Prostate gland (tissue), 2 donors: Measurements from ENCODE around the gene INO80E. TPM values are rescaled to one million over a fixed set of nuclear protein-coding genes. Genes with fewer than 3 reads are reported as not detected.

Experiments used
- DNase-seq: peaks from one replicate; pipeline ENCODE4 v3.0.0-alpha.2; 2019; ENCODE audit warnings: low spot score
- H3K27ac ChIP-seq, 2 donors: fragments of 200-600 bp; sonication (generic); 2 replicates each; pipeline ENCODE4 v1.5.1; 2017 to 2019
- H3K27me3 ChIP-seq: fragments of 200-600 bp; sonication (generic); replicated peaks from 2 replicates; pipeline ENCODE4 v1.5.1; 2019; ENCODE audit not compliant: insufficient read depth
- H3K36me3 ChIP-seq, 2 donors: fragments of 200-600 bp; sonication (generic); 1 replicate in 1 of 2; 2 replicates in 1 of 2; pipeline versions ENCODE4 v1.5.1 to v1.8.1; 2017 to 2019
- H3K4me1 ChIP-seq: fragments of 200-600 bp; sonication (generic); replicated peaks from 2 replicates; pipeline ENCODE4 v1.5.1; 2019
- H3K4me3 ChIP-seq, 2 donors: fragments of 200-600 bp; sonication (generic); 2 replicates each; pipeline ENCODE4 v1.5.1; 2017 to 2019
- H3K9me3 ChIP-seq: fragments of 200-600 bp; sonication (generic); 2 replicates; pipeline ENCODE4 v1.5.1; 2017
- CTCF ChIP-seq, 4 experiments: fragments of 200-600 bp in 2 of 4; fragments of 450-650 bp in 2 of 4; sonication (generic) in 2 of 4; IDR thresholded peaks; 1 replicate in 3 of 4; 2 replicates in 1 of 4; pipeline ENCODE4 v1.5.1; 2016 to 2019; ENCODE audit warnings: antibody characterized with exemption in 4 of 4, mild to moderate bottlenecking in 2 of 4, moderate library complexity in 2 of 4
- POLR2A ChIP-seq: fragments of 450-650 bp; IDR thresholded peaks from one replicate; pipeline ENCODE4 v1.6.1; 2016; ENCODE audit warnings: antibody characterized with exemption, mild to moderate bottlenecking
- POLR2AphosphoS5 ChIP-seq: sonication (generic); formaldehyde crosslinking; IDR thresholded peaks from one replicate; pipeline ENCODE4 v1.6.1; 2017; ENCODE audit warnings: antibody characterized with exemption
- WGBS: methylation state at CpG from one replicate; pipeline ENCODE4 v1.1.5; 2018; 5-methylcytosine and 5-hydroxymethylcytosine counted together
- intact Hi-C: fragments of 100-400 bp; cut with DNase I; formaldehyde crosslinking; loops from one replicate; pipeline ENCODE4 v1.14.2; 2022
- total RNA-seq, 2 donors: library from RNA; depleted of rRNA; stranded (reverse); fragments of >200 nt; gene quantifications; one replicate each; pipeline ENCODE4 v1.1.0, GENCODE V29; 2016

The INO80E gene
- total RNA-seq, 2 donors from 2014 or later: 51.8 to 113 TPM

- DNase-seq: no peak
- no peak for TF ChIP-seq POLR2AphosphoS5
- TF ChIP-seq CTCF (IDR thresholded peaks at IDR 0.05): peak in 3 of 4 experiments; percentile 20 to 43 (median 28)
- TF ChIP-seq POLR2A: no peak
- Histone ChIP-seq H3K9me3 (no peaks in the 10 kb centered on the region), H3K4me1 (no peaks in the 10 kb centered on the region), H3K27me3 (no peaks in the 10 kb centered on the region), H3K4me3 (no peak overlapping the region), H3K36me3 (no peaks in the 10 kb centered on the region), H3K27ac (no peak overlapping the region)
- WGBS: 29% methylated on average over 5 of the region's 5 CpGs
- intact Hi-C loops: no loop called here
Measured at GRCh38 chr16:30041841-30042240, 45.8 kb downstream of the INO80E start.

GRCh38 chr16:30046178-30046577, 50.1 kb downstream of the INO80E start:
- Histone ChIP-seq H3K36me3 (no peaks in the 10 kb centered on the region), H3K27ac (no peak overlapping the region), H3K9me3 (no peaks in the 10 kb centered on the region), H3K27me3 (no peaks in the 10 kb centered on the region), H3K4me1 (no peaks in the 10 kb centered on the region), H3K4me3 (no peak overlapping the region)
- DNase-seq: no peak
- TF ChIP-seq POLR2AphosphoS5 (no peak), POLR2A (no peak), CTCF (IDR thresholded peaks at IDR 0.05) (no peak)
- intact Hi-C loops: no loop called here
- 42% methylated on average over 8 of the region's 8 CpGs for WGBS

- WGBS: 100% methylated on average over 1 of the region's 1 CpG
- no peaks in the 10 kb centered on the region for H3K4me1 ChIP-seq
- intact Hi-C loops: no loop called here
- TF ChIP-seq POLR2AphosphoS5 (no peak), POLR2A (no peak), CTCF (IDR thresholded peaks at IDR 0.05) (no peak)
- H3K27ac ChIP-seq: no peak overlapping the region
- H3K27me3 ChIP-seq: no peaks in the 10 kb centered on the region
- no peaks in the 10 kb centered on the region for H3K9me3 ChIP-seq
- H3K36me3 ChIP-seq: no peaks in the 10 kb centered on the region
- no peak overlapping the region for H3K4me3 ChIP-seq
- DNase-seq: no peak
Measured at GRCh38 chr16:30046588-30046987, 50.5 kb downstream of the INO80E start.

GRCh38 chr16:30049871-30050270, 53.8 kb downstream of the INO80E start:
- WGBS: 82% methylated on average over 7 of the region's 8 CpGs
- intact Hi-C loops: no loop called here
- no peak overlapping the region for H3K27ac ChIP-seq
- no peaks in the 10 kb centered on the region for H3K36me3 ChIP-seq
- DNase-seq: no peak
- TF ChIP-seq CTCF (IDR thresholded peaks at IDR 0.05): no peak
- TF ChIP-seq POLR2AphosphoS5: no peak
- no peaks in the 10 kb centered on the region for H3K9me3 ChIP-seq
- H3K4me1 ChIP-seq: peaks cover 4% of the 10 kb centered on the region
- no peaks in the 10 kb centered on the region for H3K27me3 ChIP-seq
- no peak overlapping the region for H3K4me3 ChIP-seq

GRCh38 chr16:30051518-30051917, 55.5 kb downstream of the INO80E start:
- H3K27ac ChIP-seq: no peak overlapping the region
- 89% methylated on average over 3 of the region's 3 CpGs for WGBS
- intact Hi-C loops: no loop called here
- DNase-seq: no peak
- H3K27me3 ChIP-seq: no peaks in the 10 kb centered on the region
- H3K4me1 ChIP-seq: peaks cover 4% of the 10 kb centered on the region
- TF ChIP-seq POLR2A (no peak), CTCF (IDR thresholded peaks at IDR 0.05) (no peak), POLR2AphosphoS5 (no peak)
- no peaks in the 10 kb centered on the region for H3K36me3 ChIP-seq
- H3K4me3 ChIP-seq: no peak overlapping the region
- H3K9me3 ChIP-seq: no peaks in the 10 kb centered on the region
